Thymus (tissue), 11 donors: Measurements from ENCODE around the gene CXCR6. TPM values are rescaled to one million over a fixed set of nuclear protein-coding genes. Genes with fewer than 3 reads are reported as not detected.

Experiments used
- DNase-seq, 9 donors: peaks; one replicate each; pipeline ENCODE4 v3.0.0-alpha.2; 2013; ENCODE audit warnings: low spot score in 9 of 9, low read depth in 6 of 9, missing footprints in 1 of 9
- H3K27ac ChIP-seq, 2 donors: one replicate each; pipeline ENCODE4 v1.5.1; 2013; ENCODE audit warnings: control low read depth in 1 of 2, low read depth in 1 of 2, low read length in 1 of 2, mild to moderate bottlenecking in 1 of 2, moderate library complexity in 1 of 2
- H3K27me3 ChIP-seq, 2 donors: one replicate each; pipeline ENCODE4 v1.5.1; 2013; ENCODE audit warnings: low read length in 1 of 2; ENCODE audit not compliant: control insufficient read depth in 2 of 2, insufficient read depth in 1 of 2
- H3K36me3 ChIP-seq, 2 donors: one replicate each; pipeline ENCODE4 v1.5.1; 2013; ENCODE audit warnings: low read length in 1 of 2, mild to moderate bottlenecking in 1 of 2, moderate library complexity in 1 of 2; ENCODE audit not compliant: control insufficient read depth in 2 of 2, insufficient read depth in 2 of 2
- H3K4me1 ChIP-seq, 2 donors: one replicate each; pipeline ENCODE4 v1.5.1; 2013; ENCODE audit warnings: low read length in 2 of 2; ENCODE audit not compliant: control insufficient read depth in 2 of 2, insufficient read depth in 2 of 2
- H3K4me3 ChIP-seq, 2 donors: one replicate each; pipeline ENCODE4 v1.5.1; 2013; ENCODE audit warnings: low read length in 2 of 2, control low read depth in 1 of 2, mild to moderate bottlenecking in 1 of 2
- H3K9me3 ChIP-seq, 2 donors: one replicate each; pipeline ENCODE4 v1.5.1; 2013; ENCODE audit warnings: low read length in 1 of 2, mild to moderate bottlenecking in 1 of 2; ENCODE audit not compliant: control insufficient read depth in 2 of 2, insufficient read depth in 1 of 2
- WGBS: extraction: QIAGEN DNeasy Blood & Tissue Kit; methylation state at CpG from one replicate; pipeline ENCODE4 v1.1.7; 2013; 5-methylcytosine and 5-hydroxymethylcytosine counted together
- polyA plus RNA-seq: library from polyadenylated mRNA; stranded (reverse); fragments of 200-250 nt; gene quantifications from one replicate; pipeline ENCODE4 v1.2.3, GENCODE V29; 2013
- total RNA-seq: library from RNA; stranded (reverse); fragments of 120-200 nt; gene quantifications from one replicate; pipeline ENCODE4 v1.2.4, GENCODE V29; 2013
- donor health status: healthy.

The CXCR6 gene
- total and polyA plus RNA-seq, 2 donors, result 8.5 to 10.4 TPM

DNA sequence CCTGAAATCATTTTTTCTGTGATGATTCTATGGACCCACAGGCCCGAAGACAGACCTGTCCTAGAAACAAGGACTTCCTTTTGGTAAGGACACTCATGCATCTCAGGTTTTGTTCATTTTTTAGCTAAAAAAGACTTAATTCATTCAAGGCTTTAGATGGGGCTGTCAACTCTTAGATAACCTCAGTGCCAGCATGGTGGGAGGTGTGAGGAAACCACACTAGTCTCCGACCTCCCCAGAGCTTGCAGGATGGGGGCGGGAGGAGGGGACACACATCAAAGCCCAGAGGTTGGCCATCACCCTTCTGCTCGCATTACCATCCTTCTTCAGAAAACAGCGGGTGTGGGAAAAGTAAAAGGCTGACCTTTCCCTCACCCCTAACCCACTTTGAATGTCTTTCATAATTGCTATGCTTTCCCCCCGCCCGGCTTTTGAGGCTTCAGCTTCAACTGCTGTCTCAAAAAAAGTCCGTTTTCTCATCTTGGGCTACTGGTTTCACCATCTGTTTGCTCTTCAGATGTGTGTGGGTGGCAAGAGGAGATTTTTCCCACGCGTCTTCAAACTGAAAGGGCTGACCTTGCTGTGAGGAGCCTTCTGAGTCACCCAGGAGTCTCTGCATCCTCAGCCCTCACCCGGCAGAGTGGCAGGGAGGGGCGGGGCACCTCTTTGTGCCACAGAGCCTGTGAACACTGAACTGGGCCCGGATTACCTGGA is 27.6 kb upstream of the CXCR6 start:
- peak overlapping the region; percentile 92 for H3K27ac ChIP-seq
- DNase-seq, result peak in 7 of 9 donors; percentile 50 to 89 (median 71)
- no peaks in the 10 kb centered on the region for H3K9me3 ChIP-seq
- no peaks in the 10 kb centered on the region for H3K27me3 ChIP-seq
- peaks cover 12 to 56% of the 10 kb centered on the region in 2 donors for H3K36me3 ChIP-seq
- H3K4me1 ChIP-seq, result peaks cover 57 to 92% of the 10 kb centered on the region in 2 donors
- H3K4me3 ChIP-seq, result peak overlapping the region; percentile 47 to 70
- 2% methylated on average over 13 of the region's 13 CpGs for WGBS

DNA sequence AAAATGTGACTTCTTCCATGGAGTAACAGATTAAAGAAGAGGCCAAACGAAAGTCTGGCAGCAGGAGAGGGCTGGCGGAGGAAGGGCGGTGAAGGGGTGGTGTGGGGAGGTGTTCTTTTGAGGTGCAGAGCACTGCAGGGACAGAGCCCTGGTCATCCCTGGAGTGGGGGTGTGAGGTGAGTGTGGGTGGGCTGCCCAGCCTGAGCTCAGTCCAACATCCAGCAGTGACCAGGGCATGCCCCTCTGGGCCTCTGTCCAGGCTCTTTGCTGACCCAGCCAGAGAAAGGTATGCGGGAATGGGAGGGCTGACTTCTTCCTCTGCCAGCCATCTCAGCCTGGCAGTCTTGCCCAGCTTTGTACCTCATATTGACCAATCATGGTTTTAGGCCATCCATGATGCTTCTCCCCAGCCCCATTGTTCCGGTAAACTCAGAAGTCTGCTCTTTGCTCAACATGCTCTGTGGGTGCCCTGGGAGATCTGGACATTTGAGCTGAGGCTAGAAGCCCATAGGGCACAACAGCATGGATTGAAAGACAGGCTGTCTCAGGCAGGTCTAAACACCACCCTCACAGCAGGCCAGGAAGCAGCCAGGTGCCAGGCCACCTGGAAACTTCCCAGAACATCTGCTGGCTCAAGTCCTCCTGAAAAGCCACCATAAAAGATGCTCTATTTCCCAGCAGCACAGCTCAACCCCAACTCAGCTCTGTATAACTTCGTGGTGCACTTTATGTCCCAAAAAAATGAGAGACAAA is 25.9 kb upstream of the CXCR6 start:
- Histone ChIP-seq H3K4me3 (no peak overlapping the region), H3K27ac (peak overlapping the region; percentile 53 to 92), H3K9me3 (no peaks in the 10 kb centered on the region), H3K27me3 (no peaks in the 10 kb centered on the region), H3K4me1 (peaks cover 56 to 92% of the 10 kb centered on the region in 2 donors), H3K36me3 (peaks cover 14 to 56% of the 10 kb centered on the region in 2 donors)
- WGBS, result 70% methylated on average over 6 of the region's 6 CpGs
- DNase-seq, result peak in 1 of 9 donors; percentile 57

DNA sequence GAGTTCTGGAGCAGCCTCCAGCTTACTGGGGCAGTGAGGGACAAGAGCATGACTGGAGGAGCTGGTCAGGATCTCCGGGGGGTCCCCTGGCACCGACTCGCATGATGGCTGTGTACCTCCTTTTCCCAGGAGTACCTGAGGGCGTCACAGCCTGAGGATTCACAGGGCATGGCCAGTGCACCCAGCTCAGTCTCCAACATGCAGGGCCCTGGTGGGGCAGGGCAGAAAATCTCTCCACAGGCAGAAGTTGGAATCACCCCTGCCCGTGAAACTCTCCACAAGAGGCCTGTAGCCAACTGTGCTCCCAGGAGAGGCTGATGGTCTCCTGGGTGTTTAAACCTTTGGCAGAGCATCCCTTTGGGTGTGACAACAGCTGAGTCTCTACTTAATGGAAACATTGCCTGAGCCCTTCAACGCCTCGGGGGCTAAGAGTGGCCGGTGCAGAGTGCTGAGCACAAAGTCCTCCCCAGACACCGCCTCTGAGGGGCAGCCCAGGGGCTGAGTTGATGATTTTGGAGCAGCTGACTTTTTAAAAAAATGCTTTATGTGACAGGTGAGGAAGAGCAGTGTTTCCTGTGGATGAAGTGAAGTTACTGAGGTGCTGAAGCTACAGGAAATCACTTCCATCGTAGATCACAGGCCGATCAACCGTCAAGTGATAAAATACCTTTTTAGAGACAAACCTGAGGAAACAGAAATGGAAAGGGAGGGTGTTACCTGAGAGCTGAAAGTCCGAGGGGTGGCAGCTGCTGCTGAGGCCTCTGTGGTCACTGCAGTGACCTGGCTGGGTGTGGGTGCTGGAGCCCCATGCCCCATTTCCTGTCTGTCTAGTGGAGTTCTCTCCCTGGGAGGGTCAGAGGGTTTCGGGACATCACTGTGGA is 21.9 kb upstream of the CXCR6 start:
- H3K9me3 ChIP-seq, result no peaks in the 10 kb centered on the region
- peak overlapping the region; percentile 71 to 78 for H3K27ac ChIP-seq
- 62% methylated on average over 14 of the region's 14 CpGs for WGBS
- no peaks in the 10 kb centered on the region for H3K27me3 ChIP-seq
- peaks cover 34 to 87% of the 10 kb centered on the region in 2 donors for H3K36me3 ChIP-seq
- H3K4me3 ChIP-seq, result no peak overlapping the region
- peak in 2 of 9 donors; percentile 50 to 70 for DNase-seq
- H3K4me1 ChIP-seq, result peaks cover 46 to 81% of the 10 kb centered on the region in 2 donors

DNA sequence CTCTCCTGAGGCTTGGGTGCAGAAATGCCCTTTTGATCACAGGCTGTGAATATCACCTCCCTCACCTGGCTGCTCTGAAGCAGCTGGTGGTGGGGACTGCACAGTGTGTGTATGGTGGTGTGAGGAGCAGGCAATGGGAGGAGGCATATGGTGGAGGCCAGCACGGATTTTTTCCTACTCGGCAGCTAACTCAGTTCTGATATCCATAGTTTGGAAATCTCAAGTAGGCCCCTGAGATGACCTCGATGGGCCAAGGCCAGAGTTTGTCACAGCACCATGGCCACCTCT is 21.3 kb upstream of the CXCR6 start:
- no peak overlapping the region for H3K4me3 ChIP-seq
- no peaks in the 10 kb centered on the region for H3K27me3 ChIP-seq
- DNase-seq, result no peak
- H3K4me1 ChIP-seq, result peaks cover 40 to 75% of the 10 kb centered on the region in 2 donors
- no peaks in the 10 kb centered on the region for H3K9me3 ChIP-seq
- H3K27ac ChIP-seq, result peak overlapping the region; percentile 71 to 78
- WGBS, result 94% methylated on average over 3 of the region's 3 CpGs
- peaks cover 34 to 86% of the 10 kb centered on the region in 2 donors for H3K36me3 ChIP-seq

DNA sequence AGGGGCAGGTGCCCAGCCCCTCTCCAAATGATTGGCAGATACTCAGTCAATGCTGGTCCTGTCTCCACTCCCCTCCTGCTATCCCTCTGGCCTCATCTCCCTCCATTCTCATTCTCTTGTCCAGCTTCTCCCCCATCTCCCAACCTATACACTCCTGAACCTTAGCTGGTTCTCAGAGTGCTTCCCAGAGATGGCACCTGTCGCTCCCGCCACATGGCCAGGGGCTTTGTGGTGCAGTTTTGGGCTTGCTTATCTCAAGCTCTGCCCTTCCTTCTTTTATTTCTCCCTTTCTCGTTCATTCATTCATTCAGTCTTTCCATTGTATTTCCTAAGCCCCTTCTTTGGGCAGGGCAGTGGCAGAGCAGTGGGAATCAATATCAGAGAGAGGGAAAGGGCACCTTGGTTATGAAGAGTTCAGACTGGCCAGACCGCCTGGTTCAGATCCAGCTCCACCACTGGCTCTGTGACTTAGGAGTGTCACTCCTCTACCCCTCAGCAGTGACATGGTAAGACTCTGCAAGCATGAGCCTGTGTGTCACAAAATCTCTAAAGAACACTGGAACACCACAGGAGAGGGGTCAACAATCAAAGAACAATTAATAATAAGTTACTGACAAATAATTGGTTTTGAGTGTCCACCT is 20.2 kb upstream of the CXCR6 start:
- peaks cover 34 to 73% of the 10 kb centered on the region in 2 donors for H3K4me1 ChIP-seq
- H3K4me3 ChIP-seq, result no peak overlapping the region
- H3K27ac ChIP-seq, result no peak overlapping the region
- WGBS, result 96% methylated on average over 4 of the region's 4 CpGs
- H3K36me3 ChIP-seq, result peaks cover 39 to 92% of the 10 kb centered on the region in 2 donors
- DNase-seq, result no peak
- H3K9me3 ChIP-seq, result no peaks in the 10 kb centered on the region
- H3K27me3 ChIP-seq, result no peaks in the 10 kb centered on the region

DNA sequence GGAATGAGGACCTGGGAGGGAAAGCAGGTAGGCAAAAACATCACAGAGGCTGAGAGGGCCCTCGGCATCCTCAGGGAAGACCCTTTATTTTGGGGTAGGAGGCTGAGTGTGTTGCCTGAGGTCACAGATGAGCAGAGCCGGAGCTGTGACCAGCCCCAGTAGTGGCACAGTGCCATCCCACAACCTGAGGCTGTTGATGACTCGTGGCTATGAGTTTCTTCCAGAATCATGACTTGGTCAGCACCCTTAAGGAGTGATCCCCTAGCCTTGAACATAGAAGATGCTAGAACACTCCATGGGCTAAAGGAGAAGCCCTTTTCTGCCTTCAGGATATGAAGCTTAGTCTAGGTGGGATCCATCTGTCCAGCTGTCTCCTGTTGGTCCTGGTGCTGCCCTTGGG is 19.5 kb upstream of the CXCR6 start:
- Histone ChIP-seq H3K27ac (no peak overlapping the region), H3K36me3 (peaks cover 42 to 95% of the 10 kb centered on the region in 2 donors), H3K27me3 (no peaks in the 10 kb centered on the region), H3K9me3 (no peaks in the 10 kb centered on the region), H3K4me3 (no peak overlapping the region), H3K4me1 (peaks cover 41 to 73% of the 10 kb centered on the region in 2 donors)
- no peak for DNase-seq
- 90% methylated on average over 3 of the region's 3 CpGs for WGBS

DNA sequence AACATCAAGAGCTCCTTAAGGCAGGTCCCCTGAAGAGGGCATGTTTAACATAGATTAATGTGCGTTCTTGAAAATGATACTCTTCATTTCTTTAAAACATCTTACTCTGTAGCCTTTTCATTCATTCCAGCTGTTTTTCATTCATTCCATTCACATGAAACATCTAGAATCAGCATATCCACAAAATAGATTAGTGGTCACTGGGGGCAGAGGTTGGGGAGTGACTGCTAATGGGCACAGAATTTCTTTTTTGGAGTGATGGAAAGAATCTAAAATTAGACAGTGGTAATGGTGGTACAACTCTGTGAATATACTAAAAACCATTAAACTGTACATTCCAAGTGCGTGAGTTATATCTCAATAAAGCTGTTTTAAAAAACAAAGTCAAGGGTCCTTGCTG is 15.4 kb upstream of the CXCR6 start:
- H3K4me3 ChIP-seq, result no peak overlapping the region
- H3K9me3 ChIP-seq, result no peaks in the 10 kb centered on the region
- no peak for DNase-seq
- peaks cover 62 to 95% of the 10 kb centered on the region in 2 donors for H3K36me3 ChIP-seq
- WGBS, result 100% methylated on average over 2 of the region's 2 CpGs
- peak overlapping the region in 1 of 2 donors; percentile 28 for H3K27ac ChIP-seq
- H3K4me1 ChIP-seq, result peaks cover 19 to 40% of the 10 kb centered on the region in 2 donors
- no peaks in the 10 kb centered on the region for H3K27me3 ChIP-seq

DNA sequence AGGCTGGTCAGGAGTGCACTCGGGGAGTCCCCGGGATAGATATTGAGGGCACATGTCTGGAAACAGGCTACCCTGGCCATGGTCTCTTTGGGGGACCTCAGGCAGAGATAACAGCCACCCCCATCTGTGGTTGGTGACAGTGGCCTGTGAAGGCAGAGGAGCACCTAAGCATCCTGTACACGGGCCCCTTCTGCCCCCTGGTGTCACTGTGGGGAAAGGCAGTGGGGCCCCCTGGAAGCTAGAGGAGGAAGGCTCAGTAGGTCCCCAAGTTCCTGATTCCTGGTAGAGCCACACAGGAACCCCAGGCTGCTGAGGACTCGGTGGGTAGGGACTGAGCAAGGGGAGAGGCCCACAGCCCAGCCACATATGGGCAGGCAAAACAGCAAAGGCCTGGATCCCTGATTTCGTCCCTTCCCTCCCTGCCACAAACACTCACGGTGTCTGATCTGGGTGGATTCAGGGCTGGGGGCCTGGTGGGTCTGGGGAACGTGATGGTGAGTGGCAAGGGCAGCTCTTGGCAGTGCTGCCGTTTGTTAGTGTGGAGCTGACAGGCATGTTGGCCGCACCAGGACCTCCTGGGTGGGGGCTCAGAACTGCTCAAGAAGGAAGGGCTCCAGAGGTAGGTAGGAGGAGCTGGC is 14.1 kb upstream of the CXCR6 start:
- no peaks in the 10 kb centered on the region for H3K27me3 ChIP-seq
- DNase-seq, result peak in 4 of 9 donors; percentile 70 to 86 (median 78)
- H3K36me3 ChIP-seq, result peaks cover 56 to 94% of the 10 kb centered on the region in 2 donors
- no peak overlapping the region for H3K27ac ChIP-seq
- peaks cover 17 to 29% of the 10 kb centered on the region in 2 donors for H3K4me1 ChIP-seq
- no peak overlapping the region for H3K4me3 ChIP-seq
- WGBS, result 73% methylated on average over 9 of the region's 9 CpGs
- no peaks in the 10 kb centered on the region for H3K9me3 ChIP-seq
